T-cell (primary cell): Measurements from ENCODE around the gene NPAS4. TPM values are rescaled to one million over a fixed set of nuclear protein-coding genes. Genes with fewer than 3 reads are reported as not detected.
A peak's percentile ranks its signal among the peaks of the same experiment; 100 is the strongest.
"Not testable (repeated sequence)": the region's sequence is repeated elsewhere in the genome, so short reads cannot be mapped to it uniquely, and the experiment has no call there.

Experiments
- ATAC-seq, 4 experiments: fragments of 200-7000 bp in 3 of 4; fragments of 150-1000 bp in 1 of 4; cut with Tn5 transposase; replicated peaks in 1 of 4; 1 replicate in 3 of 4; 2 replicates in 1 of 4; pipeline ENCODE4 v1.10.0; 2021; ENCODE audit warnings: moderate library complexity in 3 of 4, mild to moderate bottlenecking in 2 of 4, moderate number of reproducible peaks in 1 of 4
- CTCF ChIA-PET, 2 donors: fragments of 300-600 bp; sonication (Branson Sonifier 250); formaldehyde crosslinking; loops; one replicate each; lab custom pipeline; 2022; ENCODE audit warnings: antibody characterized with exemption in 2 of 2; lab: Charles Lee
- POLR2A ChIA-PET, 2 donors: fragments of 300-600 bp; sonication (Branson Sonifier 250); formaldehyde crosslinking; loops; one replicate each; lab custom pipeline; 2022; ENCODE audit warnings: antibody characterized with exemption in 2 of 2; lab: Charles Lee
- DNase-seq, 35 experiments: peaks; one replicate each; pipeline versions ENCODE4 v3.0.0 to v3.0.0-alpha.2; 2013 to 2023
- H3K27ac ChIP-seq: one replicate; pipeline ENCODE4 v1.5.1; 2013; ENCODE audit warnings: low read length
- H3K27me3 ChIP-seq, 2 experiments: replicated peaks in 1 of 2; 1 replicate in 1 of 2; 2 replicates in 1 of 2; pipeline versions ENCODE4 v1.6.1 to v1.7.0; 2013; ENCODE audit warnings: low read length in 1 of 2, mixed read lengths in 1 of 2; ENCODE audit not compliant: control insufficient read depth in 2 of 2, insufficient read depth in 2 of 2; ENCODE audit errors: extremely low read depth in 1 of 2
- H3K36me3 ChIP-seq, 2 donors: 1 replicate in 1 of 2; 2 replicates in 1 of 2; pipeline versions ENCODE4 v1.6.1 to v1.7.0; 2013; ENCODE audit warnings: low read length in 1 of 2; ENCODE audit not compliant: control insufficient read depth in 2 of 2, insufficient read depth in 1 of 2; ENCODE audit errors: extremely low read depth in 1 of 2
- H3K4me1 ChIP-seq, 2 experiments: 1 replicate in 1 of 2; 2 replicates in 1 of 2; pipeline versions ENCODE4 v1.6.1 to v1.7.0; 2013; ENCODE audit warnings: low read length in 2 of 2, mixed read lengths in 1 of 2; ENCODE audit not compliant: insufficient read depth in 2 of 2, control insufficient read depth in 1 of 2; ENCODE audit errors: extremely low read depth in 1 of 2
- H3K4me3 ChIP-seq, 2 donors: 1 replicate in 1 of 2; 2 replicates in 1 of 2; pipeline versions ENCODE4 v1.5.1 to v1.7.0; 2013; ENCODE audit warnings: mild to moderate bottlenecking in 2 of 2, low read length in 1 of 2, moderate library complexity in 1 of 2; ENCODE audit not compliant: control insufficient read depth in 1 of 2; ENCODE audit errors: extremely low read depth in 1 of 2
- H3K9me3 ChIP-seq: 2 replicates; pipeline ENCODE4 v1.7.0; 2013
- H3K27ac Mint-ChIP-seq, 2 donors: one replicate each; pipeline ENCODE4 v1.8.0; 2020 to 2021; ENCODE audit warnings: mild to moderate bottlenecking in 2 of 2, mixed read lengths in 2 of 2
- H3K27me3 Mint-ChIP-seq, 2 donors: one replicate each; pipeline ENCODE4 v1.8.0; 2021 to 2022; ENCODE audit warnings: mixed read lengths in 2 of 2
- H3K36me3 Mint-ChIP-seq: one replicate; pipeline ENCODE4 v1.8.0; 2021; ENCODE audit warnings: mixed read lengths
- H3K4me1 Mint-ChIP-seq, 3 donors: one replicate each; pipeline ENCODE4 v1.8.0; 2020 to 2022; ENCODE audit warnings: mixed read lengths in 3 of 3, mild to moderate bottlenecking in 1 of 3
- H3K4me3 Mint-ChIP-seq, 3 donors: one replicate each; pipeline ENCODE4 v1.8.0; 2020 to 2022; ENCODE audit warnings: mild to moderate bottlenecking in 3 of 3, mixed read lengths in 3 of 3, moderate library complexity in 3 of 3
- H3K9me3 Mint-ChIP-seq, 3 donors: one replicate each; pipeline ENCODE4 v1.8.0; 2020 to 2022; ENCODE audit warnings: mixed read lengths in 3 of 3
- WGBS: methylation state at CpG from one replicate; pipeline ENCODE4 v1.1.5; 2013; ENCODE audit warnings: missing lambda C conversion rate; ENCODE audit not compliant: insufficient coverage; 5-methylcytosine and 5-hydroxymethylcytosine counted together
- total RNA-seq, 35 experiments: library from RNA in 6 of 35; stranded (reverse) in 6 of 35; fragments of 120-200 nt in 1 of 35; gene quantifications; one replicate each; pipeline versions ENCODE4 v1.2.1 to v1.2.4 and lab custom pipeline; 2013 to 2026

NPAS4 gene
- total RNA-seq, 5 donors from 2014 or later (not counting 1 experiment from before 2014, with no cell fraction given) = not detected

- WGBS = 89% methylated on average over 10 of the region's 13 CpGs
- H3K36me3 ChIP-seq, H3K27me3 Mint-ChIP-seq, H3K36me3 Mint-ChIP-seq, H3K4me3 ChIP-seq, DNase-seq, H3K4me1 Mint-ChIP-seq, H3K4me3 Mint-ChIP-seq, ATAC-seq, POLR2A ChIA-PET, H3K27ac ChIP-seq, H3K9me3 Mint-ChIP-seq, H3K27ac Mint-ChIP-seq, H3K9me3 ChIP-seq: not testable (repeated sequence)
- CTCF ChIA-PET = interaction anchor here (0.8 to 1.0 kb wide), 2 partner anchors 19 to 21 kb away, joined by 3 to 4 read pairs; no protein-coding TSS in a partner anchor
- Histone ChIP-seq H3K4me1 (peaks cover 0 to 12% of the 10 kb centered on the region in 2 experiments), H3K27me3 (peaks cover 0 to 32% of the 10 kb centered on the region in 2 experiments)
These were observed 36.5 kb upstream of the NPAS4 start for GRCh38 chr11:66384316-66384715.

GRCh38 chr11:66386171-66387069 lies 34.4 kb upstream of the NPAS4 start:
- WGBS = 4% methylated on average over 16 of the region's 20 CpGs
- Mint-ChIP-seq H3K27ac (no peak overlapping the region), H3K27me3 (peaks cover 0 to 2% of the 10 kb centered on the region in 2 donors), H3K4me3 (peak overlapping the region in 2 of 3 donors; percentile 3 to 17), H3K4me1 (peaks cover 6 to 8% (median 6%) of the 10 kb centered on the region in 3 donors), H3K9me3 (no peaks in the 10 kb centered on the region), H3K36me3 (no peaks in the 10 kb centered on the region)
- H3K27ac ChIP-seq = no peak overlapping the region
- POLR2A ChIA-PET = no interaction called here
- peak; percentile 68 to 78 (median 71) for ATAC-seq
- peaks cover 0 to 12% of the 10 kb centered on the region in 2 experiments for H3K4me1 ChIP-seq
- no peaks in the 10 kb centered on the region for H3K9me3 ChIP-seq
- no peaks in the 10 kb centered on the region for H3K36me3 ChIP-seq
- peak overlapping the region in 1 of 2 donors; percentile 4 for H3K4me3 ChIP-seq
- CTCF ChIA-PET = interaction anchor here (0.6 to 2.7 kb wide), 11 partner anchors 9 to 204 kb away, joined by 3 to 25 read pairs (median 4); partner anchors contain the start of genes MRPL11 (in 1 of the 2) and PELI3 (in 1 of the 2)
- peak; percentile 51 to 89 (median 77) for DNase-seq
- peaks cover 2 to 29% of the 10 kb centered on the region in 2 experiments for H3K27me3 ChIP-seq

DNA sequence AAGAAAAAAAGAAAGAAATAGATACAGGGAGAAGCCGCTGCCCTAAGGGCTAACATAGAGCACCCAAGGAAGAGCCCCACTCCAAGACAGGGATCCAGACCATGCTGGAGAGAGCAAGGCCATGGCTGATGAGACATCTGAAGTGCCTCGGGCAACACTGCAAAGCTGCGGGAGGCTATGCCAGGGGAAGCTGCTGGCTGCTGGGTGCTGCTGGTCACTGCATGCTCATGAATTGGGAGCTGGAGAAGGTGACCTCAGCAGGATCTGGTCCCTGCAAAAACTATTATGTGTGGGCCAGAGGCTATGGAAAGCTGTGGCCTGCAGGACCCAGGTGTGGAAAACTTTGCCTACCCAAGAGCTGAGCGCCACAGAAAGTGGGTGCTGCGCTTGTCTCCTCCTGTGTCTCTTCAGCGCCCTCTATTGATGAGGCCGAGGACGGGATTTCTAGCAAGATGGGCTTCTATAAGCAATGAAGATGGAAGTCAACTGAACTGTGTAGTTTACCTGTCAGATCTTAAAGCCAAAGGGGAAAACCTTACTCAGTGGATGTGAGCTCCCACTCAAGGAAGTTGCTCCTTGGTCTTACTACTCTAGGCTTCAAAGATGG lies 32.0 kb upstream of the NPAS4 start:
- H3K9me3 ChIP-seq = no peaks in the 10 kb centered on the region
- peaks cover 0 to 12% of the 10 kb centered on the region in 2 experiments for H3K4me1 ChIP-seq
- ATAC-seq = peak; percentile 65 to 82 (median 81)
- H3K27ac Mint-ChIP-seq = no peak overlapping the region
- H3K4me3 Mint-ChIP-seq = no peak overlapping the region
- H3K27me3 ChIP-seq = peaks cover 2 to 25% of the 10 kb centered on the region in 2 experiments
- 30% methylated on average over 8 of the region's 8 CpGs for WGBS
- peak; percentile 39 to 86 (median 67) for DNase-seq
- H3K27ac ChIP-seq = no peak overlapping the region
- no peaks in the 10 kb centered on the region for H3K36me3 Mint-ChIP-seq
- H3K36me3 ChIP-seq = no peaks in the 10 kb centered on the region
- peaks cover 0 to 3% of the 10 kb centered on the region in 2 donors for H3K27me3 Mint-ChIP-seq
- H3K4me3 ChIP-seq = no peak overlapping the region
- peaks cover 6 to 8% (median 6%) of the 10 kb centered on the region in 3 donors for H3K4me1 Mint-ChIP-seq
- POLR2A ChIA-PET = interaction anchor here in 1 of 2 donors (0.7 kb wide), 1 partner anchor 21 kb away, joined by 3 read pairs; no protein-coding TSS in a partner anchor
- H3K9me3 Mint-ChIP-seq = no peaks in the 10 kb centered on the region
- CTCF ChIA-PET = interaction anchor here (0.5 to 1.5 kb wide), 11 partner anchors 25 to 289 kb away, joined by 3 to 10 read pairs (median 4); partner anchors contain the start of genes BRMS1 (in 1 of the 2), MRPL11 (in 1 of the 2), PELI3 (in 1 of the 2) and RBM4B (in 1 of the 2)

DNA sequence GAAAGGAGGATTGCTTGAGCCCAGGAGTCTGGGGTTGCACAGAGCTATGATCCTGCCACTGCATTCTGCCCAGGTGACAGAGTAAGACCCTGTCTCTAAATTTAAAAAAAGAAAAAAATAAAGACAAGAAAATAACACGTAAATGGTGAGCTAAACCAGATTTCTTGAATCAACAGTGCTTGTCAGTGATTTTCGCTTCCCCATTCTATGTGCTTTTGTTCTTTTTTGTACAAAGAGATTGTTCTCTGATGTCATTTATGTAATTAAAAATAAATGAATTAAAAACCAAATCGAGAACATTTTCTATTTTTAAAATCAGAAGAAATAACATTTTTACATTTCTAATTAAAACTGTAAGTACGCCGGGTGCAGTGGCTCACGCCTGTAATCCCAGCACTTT lies 29.5 kb upstream of the NPAS4 start:
- Histone ChIP-seq H3K27ac (no peak overlapping the region), H3K27me3 (peaks cover 2 to 17% of the 10 kb centered on the region in 2 experiments), H3K4me1 (peaks cover 0 to 8% of the 10 kb centered on the region in 2 experiments), H3K9me3 (no peaks in the 10 kb centered on the region), H3K4me3 (no peak overlapping the region), H3K36me3 (no peaks in the 10 kb centered on the region)
- Mint-ChIP-seq H3K27ac (no peak overlapping the region), H3K4me3 (no peak overlapping the region), H3K9me3 (no peaks in the 10 kb centered on the region), H3K36me3 (no peaks in the 10 kb centered on the region), H3K27me3 (peaks cover 0 to 1% of the 10 kb centered on the region in 2 donors), H3K4me1 (peaks cover 2 to 4% (median 2%) of the 10 kb centered on the region in 3 donors)
- 57% methylated on average over 3 of the region's 6 CpGs for WGBS
- ChIA-PET CTCF (interaction anchor here in 1 of 2 donors (1.2 kb wide), 1 partner anchor 79 kb away, joined by 3 read pairs; no protein-coding TSS in a partner anchor), POLR2A (no interaction called here)
- DNase-seq = no peak
- no peak for ATAC-seq

GRCh38 chr11:66393954-66394353 lies 26.9 kb upstream of the NPAS4 start:
- no peaks in the 10 kb centered on the region for H3K4me1 Mint-ChIP-seq
- ATAC-seq (no peak), DNase-seq (no peak)
- H3K4me3 Mint-ChIP-seq = no peak overlapping the region
- Histone ChIP-seq H3K36me3 (no peaks in the 10 kb centered on the region), H3K9me3 (no peaks in the 10 kb centered on the region), H3K27ac (no peak overlapping the region), H3K4me1 (peaks cover 0 to 4% of the 10 kb centered on the region in 2 experiments), H3K27me3 (peaks cover 2 to 16% of the 10 kb centered on the region in 2 experiments), H3K4me3 (no peak overlapping the region)
- WGBS = no CpG with 5 or more reads among the region's 3 CpGs
- ChIA-PET POLR2A (no interaction called here), CTCF (no interaction called here)
- H3K36me3 Mint-ChIP-seq = no peaks in the 10 kb centered on the region
- peaks cover 0 to 1% of the 10 kb centered on the region in 2 donors for H3K27me3 Mint-ChIP-seq
- H3K27ac Mint-ChIP-seq = no peak overlapping the region
- no peaks in the 10 kb centered on the region for H3K9me3 Mint-ChIP-seq

DNA sequence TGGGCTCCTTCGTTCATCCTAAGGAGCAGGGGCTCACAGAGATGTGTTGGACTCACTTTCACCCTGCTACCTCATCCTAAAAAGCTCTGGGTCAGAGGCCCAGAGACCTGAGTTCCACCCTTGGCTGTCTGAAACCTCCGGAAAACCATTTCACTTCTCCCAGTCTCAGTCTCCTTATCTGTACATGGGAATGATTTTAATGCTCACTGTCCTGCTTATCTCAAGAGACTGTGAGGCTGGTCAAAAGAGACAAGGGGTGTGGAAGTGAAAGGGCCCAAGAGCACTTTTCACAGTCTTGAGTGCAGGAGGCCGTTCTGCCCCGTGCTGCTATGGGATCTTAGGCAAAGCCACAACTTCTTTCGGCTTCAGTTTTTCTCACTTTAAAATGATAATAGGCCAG lies 13.2 kb upstream of the NPAS4 start:
- Mint-ChIP-seq H3K4me3 (no peak overlapping the region), H3K27ac (no peak overlapping the region), H3K9me3 (no peaks in the 10 kb centered on the region), H3K36me3 (no peaks in the 10 kb centered on the region), H3K27me3 (peaks cover 26 to 28% of the 10 kb centered on the region in 2 donors), H3K4me1 (peaks cover 2 to 6% (median 3%) of the 10 kb centered on the region in 3 donors)
- ChIA-PET CTCF (interaction anchor here in 1 of 2 donors (1.0 to 4.3 kb wide), 2 partner anchors 31 to 270 kb away, joined by 3 to 27 read pairs; partner anchors contain the start of genes MRPL11 and RBM4B), POLR2A (no interaction called here)
- H3K36me3 ChIP-seq = no peaks in the 10 kb centered on the region
- WGBS = 100% methylated on average over 3 of the region's 5 CpGs
- no peak overlapping the region for H3K27ac ChIP-seq
- peaks cover 0 to 15% of the 10 kb centered on the region in 2 experiments for H3K4me1 ChIP-seq
- no peak for ATAC-seq
- no peak overlapping the region for H3K4me3 ChIP-seq
- no peak for DNase-seq
- no peaks in the 10 kb centered on the region for H3K9me3 ChIP-seq
- peaks cover 4 to 55% of the 10 kb centered on the region in 2 experiments for H3K27me3 ChIP-seq
